Measurements from ENCODE around the gene HENMT1.
"Not testable (repeated sequence)": the region's sequence is repeated elsewhere in the genome, so short reads cannot be mapped to it uniquely, and the experiment has no call there.

HENMT1 gene

DNA sequence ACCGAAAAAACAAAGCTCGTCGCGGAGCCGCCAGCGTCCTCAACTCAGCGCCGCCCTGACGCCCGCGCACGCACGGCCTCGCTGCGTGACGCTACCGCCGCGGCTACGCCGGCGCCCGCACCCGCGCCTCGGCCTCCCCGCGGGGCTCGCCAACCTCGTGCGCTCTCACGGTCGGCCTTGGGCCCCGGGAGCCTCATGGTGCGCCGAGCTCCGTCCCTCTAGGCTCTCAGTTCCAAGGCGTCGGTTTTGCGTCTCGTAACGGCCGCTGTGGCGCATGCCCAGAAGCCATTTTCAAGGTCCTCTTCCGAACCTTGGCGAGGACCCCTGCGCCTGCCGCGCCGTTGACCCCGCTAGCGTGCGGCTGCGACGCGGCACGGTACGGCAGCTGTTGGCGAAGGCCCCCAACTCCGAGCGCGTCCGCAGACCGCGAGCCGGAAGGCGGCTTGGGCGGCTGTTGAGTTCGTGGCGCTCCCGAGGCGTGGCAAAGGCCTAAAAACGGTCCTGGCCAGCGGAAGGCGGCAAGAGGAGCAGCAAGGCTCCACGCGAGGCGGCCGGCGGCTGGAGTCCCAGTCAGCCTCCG lies at the start of gene HENMT1:
Gene HENMT1 (minus strand): TSS at position 64 of the 580 bp plus-strand sequence. CDS start 1,209 bp downstream, outside the sequence.
- DNase-seq (ENCODE audit: low spot score): no peak

DNA sequence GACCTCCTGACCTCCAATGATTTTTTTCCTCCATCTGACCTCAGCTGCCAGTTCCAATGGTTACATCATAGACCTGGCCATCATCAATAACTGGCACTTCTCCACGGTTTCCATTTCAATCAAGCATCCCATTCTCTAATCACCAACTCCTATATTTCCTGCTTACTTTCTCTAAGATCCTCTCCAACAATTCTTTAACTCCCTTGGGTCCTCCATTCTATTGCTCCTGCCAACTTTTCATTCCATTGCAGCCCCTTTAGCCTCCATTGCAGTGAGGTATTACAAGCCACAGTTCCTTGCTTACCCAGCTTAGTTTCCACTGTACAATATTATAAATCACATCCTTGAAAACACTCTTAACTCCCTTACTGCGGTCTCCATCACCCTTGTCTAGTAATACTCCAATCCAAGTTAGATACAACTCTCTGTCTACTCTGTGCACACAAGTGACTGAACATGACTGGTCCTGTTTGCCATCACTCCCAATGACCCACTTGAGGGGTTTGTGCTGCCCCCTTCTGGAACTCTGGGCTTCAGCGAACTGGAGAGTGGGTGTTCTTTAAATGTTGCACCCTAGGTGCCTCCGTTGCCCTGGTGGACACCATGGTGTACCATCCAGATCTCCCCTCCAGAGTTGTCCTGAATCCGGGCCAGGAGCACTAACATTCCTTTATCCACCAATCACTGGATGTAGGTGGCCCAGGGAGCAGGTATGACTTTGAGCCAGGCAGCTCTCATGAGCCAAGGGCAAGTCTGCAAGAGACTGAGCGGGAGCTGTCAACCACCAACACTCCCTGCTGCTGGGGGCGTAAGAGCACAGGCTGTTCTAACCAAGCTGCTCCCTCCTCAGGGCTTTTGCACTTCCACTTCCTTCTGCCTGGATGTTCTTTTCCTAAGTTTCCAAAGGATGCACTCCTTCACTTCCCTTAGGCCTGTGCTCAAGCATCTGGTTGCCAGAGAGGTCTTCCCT lies 48.1 kb upstream of the HENMT1 start:
- DNase-seq (ENCODE audit: low spot score): peak; percentile 29

DNA sequence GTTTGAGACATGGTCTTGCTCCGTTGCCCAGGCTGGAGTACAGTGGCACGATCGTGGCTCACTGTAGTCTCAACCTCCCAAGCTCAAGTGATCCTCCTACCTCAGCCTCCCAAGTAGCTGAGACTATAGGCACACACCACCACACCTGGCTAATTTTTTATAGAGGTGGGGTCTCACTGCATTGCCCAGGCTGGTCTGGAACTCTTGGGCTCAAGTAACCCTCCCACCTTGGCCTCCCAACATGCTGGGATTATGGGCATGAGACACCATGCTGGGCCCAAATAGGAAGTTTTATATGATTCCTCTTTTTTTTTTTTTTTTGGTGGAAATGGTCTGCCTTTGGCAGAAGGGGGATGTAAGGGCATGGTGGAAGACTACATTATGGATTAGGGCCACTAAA lies 45.8 kb upstream of the HENMT1 start:
- no peak for DNase-seq (ENCODE audit: low spot score)

DNA sequence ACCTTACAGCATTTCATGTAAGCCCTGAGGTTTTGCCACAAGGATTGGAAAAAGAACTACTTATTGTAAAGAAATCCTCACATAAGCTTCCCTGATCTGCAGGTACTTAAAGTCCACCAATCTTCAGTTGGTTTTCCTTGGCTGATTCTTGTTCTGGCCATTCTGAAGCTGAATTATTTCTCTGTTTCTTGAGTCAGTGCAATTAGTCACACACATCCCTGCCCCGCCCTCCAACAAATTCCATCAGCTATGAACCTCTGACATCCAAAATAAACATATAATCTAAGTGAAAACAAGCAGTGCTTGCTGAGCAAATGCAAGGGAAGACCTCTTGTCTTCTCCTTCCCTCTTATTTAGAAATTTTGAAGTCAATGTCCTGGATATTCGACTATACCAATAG lies 43.6 kb upstream of the HENMT1 start:
- no peak for DNase-seq (ENCODE audit: low spot score)

DNA sequence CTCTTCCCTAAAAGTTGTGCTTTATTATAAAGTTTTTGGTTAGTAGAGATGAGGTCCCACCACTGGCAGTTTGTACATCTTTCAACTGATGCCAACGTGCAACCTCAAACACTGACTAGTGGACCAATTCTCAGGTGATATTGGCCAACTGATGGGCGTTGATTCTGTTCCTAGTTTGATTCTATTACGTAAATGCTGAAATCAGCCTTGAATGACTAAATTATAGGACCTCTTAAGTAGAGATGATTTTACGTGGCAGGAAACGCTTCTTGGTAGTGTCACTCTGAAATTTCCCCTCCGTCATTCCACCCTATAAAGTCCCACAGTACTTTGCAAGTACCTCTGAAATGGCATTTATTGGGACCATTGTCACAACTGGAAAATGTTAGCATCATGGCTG lies 43.0 kb upstream of the HENMT1 start:
- no peak for DNase-seq (ENCODE audit: low spot score)

DNA sequence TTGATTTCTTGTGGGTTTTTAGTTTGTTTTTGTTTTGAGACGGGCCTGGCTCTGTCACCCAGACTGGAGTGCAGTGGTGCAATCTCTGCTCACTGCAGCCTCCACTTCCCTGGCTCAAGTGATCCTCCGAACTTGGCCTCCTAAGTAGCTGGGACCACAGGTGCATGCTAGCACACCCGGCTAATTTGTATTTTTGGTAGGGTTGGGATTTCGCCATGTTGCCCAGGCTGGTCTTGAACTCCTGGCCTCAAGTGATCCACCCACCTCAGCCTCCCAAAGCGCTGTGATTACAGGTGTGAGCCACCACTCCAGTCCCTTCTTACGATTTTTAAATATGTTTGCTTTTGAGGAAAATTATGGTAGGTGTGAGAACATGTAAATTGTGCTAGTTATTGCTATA lies 41.2 kb upstream of the HENMT1 start:
- DNase-seq (ENCODE audit: low spot score): not testable (repeated sequence)

DNA sequence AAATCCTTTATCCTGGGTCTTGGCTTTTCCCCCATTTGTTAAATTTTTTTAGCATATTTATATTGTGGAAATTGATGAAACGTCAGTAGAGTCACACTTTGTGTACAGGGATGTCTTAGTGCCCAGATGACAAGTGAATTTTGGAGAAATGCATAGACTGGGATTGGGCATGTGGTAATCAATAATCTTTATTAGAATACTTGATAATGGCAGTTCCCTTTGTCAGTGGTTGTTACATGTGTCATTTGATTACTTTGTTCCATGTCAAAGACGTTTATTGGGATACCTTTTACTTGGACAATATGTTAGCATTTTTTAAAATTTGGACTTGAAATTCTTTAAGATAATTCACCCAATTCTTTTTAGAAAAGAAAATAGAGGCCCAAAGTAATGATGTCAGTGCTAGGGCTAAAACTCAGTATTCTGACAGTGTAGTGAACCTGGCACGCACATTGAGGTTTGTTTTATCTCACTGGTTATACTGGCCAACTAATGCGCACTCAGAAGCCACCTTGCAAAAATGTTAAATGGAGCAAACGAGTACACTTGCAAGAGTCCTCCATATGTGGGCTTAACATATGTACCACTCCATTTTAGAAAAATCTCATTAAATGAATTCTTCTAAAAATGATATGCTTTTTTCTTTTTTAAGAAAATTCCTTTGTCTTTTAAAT lies 40.4 kb upstream of the HENMT1 start:
- no peak for DNase-seq (ENCODE audit: low spot score)

DNA sequence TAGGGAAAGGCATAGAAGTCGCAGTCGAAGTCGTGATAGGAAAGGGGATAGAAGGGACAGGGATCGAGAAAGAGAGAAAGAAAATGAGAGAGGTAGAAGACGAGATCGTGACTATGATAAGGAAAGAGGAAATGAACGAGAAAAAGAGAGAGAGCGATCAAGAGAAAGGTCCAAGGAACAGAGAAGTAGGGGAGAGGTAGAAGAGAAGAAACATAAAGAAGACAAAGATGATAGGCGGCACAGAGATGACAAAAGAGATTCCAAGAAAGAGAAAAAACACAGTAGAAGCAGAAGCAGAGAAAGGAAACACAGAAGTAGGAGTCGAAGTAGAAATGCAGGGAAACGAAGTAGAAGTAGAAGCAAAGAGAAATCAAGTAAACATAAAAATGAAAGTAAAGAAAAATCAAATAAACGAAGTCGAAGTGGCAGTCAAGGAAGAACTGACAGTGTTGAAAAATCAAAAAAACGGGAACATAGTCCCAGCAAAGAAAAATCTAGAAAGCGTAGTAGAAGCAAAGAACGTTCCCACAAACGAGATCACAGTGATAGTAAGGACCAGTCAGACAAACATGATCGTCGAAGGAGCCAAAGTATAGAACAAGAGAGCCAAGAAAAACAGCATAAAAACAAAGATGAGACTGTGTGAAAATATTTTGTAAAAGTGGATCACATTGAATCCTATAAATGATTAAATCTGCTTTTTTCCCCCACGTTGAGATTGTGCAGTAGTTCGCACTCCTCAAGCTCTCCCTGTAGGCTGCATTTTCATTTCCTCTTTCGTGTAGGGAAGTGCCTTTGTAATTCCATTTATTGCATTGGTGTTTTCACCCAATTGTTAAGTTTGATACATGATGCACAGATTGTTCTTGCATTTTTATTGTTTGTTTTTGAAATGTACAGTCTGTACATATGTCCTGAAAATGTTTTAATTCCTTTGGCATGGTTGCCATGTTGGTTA lies 38.8 kb upstream of the HENMT1 start:
- DNase-seq (ENCODE audit: low spot score): no peak

DNA sequence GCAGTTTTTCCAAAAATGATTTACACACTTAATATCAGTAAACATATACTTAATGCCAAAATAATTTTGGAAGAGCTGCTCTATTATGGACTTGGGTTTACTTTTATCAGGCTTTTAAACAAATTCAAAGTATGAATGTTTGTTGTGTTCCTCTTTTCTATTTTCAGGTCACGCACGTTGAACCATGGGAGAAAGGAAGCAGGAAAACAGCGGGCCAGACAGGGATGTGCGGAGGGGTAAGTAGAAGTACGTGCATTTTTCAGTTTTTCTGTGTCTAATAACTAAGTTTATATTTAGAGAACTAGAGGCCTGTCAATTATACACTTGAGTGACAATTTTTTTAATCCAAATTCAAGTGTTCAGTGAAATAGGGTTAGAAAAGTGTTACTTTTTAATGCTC lies 34.6 kb upstream of the HENMT1 start:
- DNase-seq (ENCODE audit: low spot score): no peak

DNA sequence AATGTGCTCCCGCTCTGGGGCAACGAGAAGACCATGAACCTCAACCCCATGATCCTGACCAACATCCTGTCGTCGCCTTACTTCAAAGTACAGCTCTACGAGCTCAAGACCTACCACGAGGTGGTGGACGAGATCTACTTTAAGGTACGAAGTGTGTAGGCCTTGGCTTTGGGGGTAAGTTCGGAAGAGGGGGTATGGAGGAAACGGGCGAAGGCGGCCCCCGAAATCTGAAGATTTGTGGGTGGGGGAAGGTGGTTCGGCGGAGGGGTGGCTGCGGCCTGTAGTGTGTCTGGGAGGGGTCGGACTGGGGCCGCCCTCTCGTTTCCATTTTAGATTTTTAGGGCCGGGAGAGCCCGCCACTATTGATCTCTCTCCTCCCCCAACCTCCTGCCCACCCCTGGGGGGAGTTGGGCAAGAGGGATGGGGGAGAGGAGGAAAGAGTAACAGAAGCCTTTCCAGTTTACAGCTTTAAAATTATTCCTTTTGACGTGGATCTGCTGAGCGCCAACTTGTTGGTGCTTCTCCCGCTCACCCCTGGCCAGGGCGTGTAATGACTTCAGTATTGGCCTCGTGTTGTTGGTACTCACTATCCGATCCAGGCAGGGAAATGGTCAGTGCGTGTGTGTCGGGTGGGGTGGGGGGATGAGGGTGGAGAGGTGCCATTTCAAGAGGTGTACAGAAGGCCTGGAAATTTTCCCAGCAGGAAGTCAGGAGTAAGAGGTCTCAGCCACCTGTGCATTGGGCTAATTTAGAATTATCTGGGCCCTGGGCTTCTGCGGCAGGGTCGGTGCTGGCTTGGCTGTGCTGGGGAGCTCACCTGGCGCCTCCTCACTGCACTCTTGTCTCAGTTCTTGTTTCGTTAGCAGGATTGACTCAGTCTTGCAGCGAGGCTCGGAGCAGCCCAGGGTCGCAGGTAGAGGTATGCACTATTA lies 32.1 kb upstream of the HENMT1 start:
- peak; percentile 58 for DNase-seq (ENCODE audit: low spot score)

DNA sequence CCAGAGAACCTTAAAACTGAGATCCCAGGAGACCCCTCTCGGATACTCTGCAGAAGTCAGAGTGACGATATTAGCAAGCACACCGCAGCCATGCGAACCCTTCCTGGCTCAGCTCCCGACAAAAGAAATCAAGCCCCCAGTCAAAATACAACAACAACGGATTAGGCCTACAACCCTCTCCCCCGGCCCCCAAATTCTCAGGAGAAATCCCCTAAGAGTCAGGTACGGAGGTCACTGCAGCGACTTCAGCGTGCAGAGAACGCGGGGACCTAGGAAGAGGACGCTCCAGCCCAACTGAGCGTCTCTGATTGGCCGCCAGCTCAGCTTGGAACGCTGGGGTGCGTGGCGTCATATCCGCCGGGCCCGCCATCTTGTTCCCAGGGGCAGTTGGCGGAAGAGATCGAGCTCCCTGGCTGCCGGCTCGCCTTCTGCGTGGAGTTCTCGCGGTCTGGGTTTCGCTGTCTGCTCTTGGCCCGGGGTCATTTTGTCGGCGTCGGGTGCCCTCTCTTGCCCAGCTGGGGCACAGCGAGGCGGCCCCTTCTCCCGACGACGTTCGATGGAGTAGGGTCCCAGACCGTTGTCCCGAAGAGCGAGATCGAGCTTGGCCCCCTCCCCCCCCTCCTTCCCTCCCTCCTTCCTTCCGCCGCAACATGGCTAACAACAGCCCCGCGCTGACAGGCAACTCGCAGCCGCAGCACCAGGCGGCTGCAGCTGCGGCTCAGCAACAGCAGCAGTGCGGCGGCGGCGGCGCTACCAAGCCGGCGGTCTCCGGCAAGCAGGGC lies 31.2 kb upstream of the HENMT1 start, which contains the start of gene PRPF38B:
Gene PRPF38B (plus strand): TSS at position 369 of the 782 bp plus-strand sequence. CDS start 282 bp downstream, at position 651.
- DNase-seq (ENCODE audit: low spot score): peak; percentile 94

DNA sequence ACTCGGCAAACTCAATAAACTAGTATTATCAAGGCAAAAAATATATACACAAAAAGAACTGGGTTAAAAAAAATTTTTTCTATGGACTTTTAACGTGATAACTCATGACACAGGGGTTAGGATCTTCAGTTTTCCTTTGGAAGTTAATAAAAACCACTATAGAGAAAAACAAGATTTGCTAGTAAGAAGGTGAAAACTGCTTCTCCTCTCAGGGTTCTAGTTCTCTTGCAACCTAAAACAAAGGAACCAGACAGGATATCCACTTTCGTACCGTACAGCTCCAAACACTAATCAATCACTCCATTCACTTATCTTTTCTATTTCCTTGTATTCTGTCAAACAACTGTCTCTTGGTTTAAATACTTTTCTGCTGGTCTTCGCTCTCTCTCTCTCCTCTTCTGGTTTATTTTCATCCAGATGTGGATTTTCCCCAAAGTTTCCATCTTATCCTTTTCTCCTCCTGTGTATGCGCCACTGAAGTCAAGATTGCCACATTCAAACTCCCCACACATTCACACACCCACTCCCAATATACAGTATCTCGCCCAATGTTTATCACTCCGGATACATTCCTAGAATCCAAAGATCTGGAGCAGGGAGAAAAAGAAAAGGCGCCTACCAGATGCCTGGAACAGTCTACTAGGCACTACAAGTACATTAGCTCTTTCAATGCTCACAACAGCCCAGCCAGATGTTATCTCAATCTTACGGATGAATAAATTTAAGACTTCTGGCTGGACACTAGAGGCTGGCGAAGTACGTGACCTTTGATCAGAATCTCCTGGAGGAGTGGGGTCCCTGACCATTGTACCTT lies 30.4 kb upstream of the HENMT1 start:
- DNase-seq (ENCODE audit: low spot score): peak; percentile 20

DNA sequence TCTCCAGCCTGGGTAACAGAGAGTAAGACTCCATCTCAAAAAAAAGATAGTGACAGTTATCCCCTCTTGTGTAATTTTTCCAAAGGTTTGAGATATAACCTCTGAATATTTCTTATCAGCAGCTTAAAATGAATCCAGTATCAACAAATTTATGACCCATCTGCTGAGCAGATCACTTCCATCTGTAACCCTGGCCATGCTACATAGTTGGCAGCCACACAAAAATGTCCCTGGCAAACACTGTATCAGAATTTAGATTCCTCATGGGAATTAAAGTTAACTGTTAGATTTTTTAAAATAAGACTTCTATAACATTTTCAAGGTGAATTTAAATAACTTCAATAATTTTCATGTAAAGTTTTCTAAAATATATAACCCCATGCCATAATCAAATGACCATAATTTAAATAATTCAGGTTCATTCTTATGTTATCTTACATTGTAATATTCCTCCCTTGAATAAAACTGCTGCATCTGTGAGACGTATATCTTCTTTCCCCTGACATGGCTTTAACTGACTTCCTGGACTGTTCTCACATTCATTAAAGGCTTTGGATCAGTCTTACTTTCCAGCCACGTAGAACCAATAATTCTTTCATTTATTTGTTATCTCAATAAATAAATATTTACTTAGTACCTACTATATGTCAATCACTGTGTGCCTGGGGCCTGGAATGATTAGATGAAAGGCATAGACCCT lies 25.9 kb upstream of the HENMT1 start:
- DNase-seq (ENCODE audit: low spot score): no peak

DNA sequence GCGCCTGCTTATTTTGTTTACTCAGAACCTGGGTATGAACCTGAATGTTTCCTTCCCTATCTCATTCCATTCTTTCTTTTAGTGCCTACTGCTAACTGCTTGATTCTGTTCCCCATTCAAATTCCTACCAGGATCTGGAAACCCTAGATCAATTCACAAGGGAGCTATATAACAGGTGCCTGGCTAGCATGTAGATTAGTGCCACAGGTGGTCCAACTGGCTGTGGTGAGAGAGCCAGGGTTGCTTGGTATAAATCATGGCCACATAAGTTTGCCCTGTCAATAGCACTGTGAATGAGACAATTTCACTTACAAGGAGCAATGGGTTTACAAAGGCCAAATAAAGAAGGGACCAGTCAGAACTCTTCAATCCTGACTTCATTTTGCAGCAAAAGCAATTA lies 24.6 kb upstream of the HENMT1 start:
- no peak for DNase-seq (ENCODE audit: low spot score)

DNA sequence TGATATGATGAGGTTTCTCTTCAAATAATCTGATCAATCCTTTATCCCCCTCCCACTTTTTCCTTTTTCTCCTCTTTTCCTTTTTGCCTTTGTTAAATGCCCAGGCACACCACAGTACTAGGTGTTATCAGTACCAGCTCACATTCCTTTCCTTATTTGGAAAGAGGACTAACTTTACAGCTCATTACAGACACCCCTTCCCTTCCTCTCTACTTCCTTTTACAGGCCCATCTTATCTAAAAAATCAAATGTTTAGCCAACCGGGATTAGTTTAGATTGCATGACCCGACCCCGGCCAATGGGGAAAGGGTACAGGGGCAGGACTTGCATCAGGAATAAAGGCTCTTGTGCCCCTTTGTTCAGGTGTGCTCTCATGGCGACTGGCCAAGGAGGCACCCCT lies 20.8 kb upstream of the HENMT1 start:
- not testable (repeated sequence) for DNase-seq (ENCODE audit: low spot score)

DNA sequence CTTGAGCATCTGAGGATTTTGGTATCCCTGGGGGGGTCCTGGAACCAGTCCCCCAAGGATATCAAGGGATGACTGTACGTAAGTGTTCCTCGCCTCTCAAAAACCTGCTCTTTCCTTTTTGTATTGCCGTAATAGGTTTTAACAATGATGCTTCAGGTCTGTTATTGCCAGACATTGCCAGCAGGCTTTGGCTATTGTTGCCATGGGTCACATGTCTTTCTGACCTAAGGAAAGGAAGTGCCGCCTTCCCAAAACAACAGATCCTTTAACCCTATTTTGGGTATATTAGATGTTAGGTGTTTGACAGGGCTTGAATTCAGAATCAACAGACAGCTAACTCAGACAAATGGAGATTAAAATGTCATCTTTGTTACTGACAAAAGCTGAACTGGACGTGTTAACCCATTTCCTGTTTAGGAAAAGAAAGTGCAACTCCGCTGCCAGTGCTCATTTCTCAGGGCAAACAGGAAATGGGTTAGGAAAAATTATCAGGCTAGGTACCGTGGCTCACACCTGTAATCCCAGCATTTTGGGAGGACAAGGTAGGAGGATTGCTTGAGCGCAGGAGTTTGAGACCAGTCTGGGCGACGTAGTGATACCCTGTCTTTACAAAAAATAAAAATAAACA lies 18.8 kb upstream of the HENMT1 start:
- no peak for DNase-seq (ENCODE audit: low spot score)

DNA sequence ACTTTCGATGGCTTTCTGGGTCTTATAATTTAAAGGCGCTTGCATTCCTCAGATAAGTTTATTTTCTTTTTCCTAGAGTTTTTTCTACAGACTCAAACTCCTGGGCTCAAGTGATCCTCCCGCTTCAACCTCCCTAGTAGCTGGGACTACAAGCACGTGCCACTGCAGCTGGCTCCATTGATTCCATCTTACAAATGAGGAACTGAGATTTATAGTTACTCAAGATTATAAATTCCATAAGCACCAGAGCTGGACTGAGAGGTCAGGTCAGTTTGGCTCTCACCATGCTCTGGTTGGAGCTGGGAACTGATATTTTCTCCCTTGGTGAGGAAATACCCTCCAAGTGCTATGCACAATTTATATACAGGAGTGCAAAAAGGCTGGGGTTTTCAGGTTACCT lies 17.8 kb upstream of the HENMT1 start:
- DNase-seq (ENCODE audit: low spot score): no peak

DNA sequence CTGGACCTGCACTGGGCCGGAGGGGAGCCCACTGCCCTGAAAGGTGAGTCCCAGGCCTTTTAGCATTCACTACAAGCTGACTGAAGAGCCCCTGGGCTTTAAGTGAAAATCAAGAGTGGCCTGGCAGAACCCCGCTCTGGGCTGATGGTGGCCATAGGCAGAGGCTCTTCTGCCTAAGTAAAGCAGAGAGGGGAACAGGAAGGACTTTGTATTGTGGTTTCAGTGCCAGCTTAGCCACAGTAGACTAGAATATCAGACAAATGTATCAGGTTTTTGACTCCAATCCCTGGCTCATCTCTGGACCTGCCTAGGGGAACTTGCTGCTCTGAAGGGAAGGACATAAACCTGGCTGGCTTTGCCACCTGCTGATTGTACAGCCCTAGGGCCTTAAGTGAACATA lies 10.2 kb upstream of the HENMT1 start:
- DNase-seq (ENCODE audit: low spot score): no peak

All from D341Med (cell line).